NCI-H748 (cell line): ENCODE data around the gene C15orf39.
"Not testable (repeated sequence)": the region's sequence is repeated elsewhere in the genome, so short reads cannot be mapped to it uniquely, and the experiment has no call there.

ENCODE experiments used
- DNase-seq: peaks from one replicate; lab custom pipeline; 2025; ENCODE audit not compliant: unreplicated experiment; lab: John Stamatoyannopoulos, UW

C15orf39 gene

GRCh38 chr15:75201616-75202250 lies at the start of gene C15orf39:
Gene C15orf39, plus strand, starts transcription at chr15:75201882. Its CDS starts 4,167 bp downstream, at chr15:75206049.
- peak; percentile 68 for DNase-seq

- DNase-seq, result no peak
Measured at GRCh38 chr15:75152382-75153079, 49.2 kb upstream of the C15orf39 start.

GRCh38 chr15:75153087-75153486 lies 48.6 kb upstream of the C15orf39 start:
- peak; percentile 10 for DNase-seq

- DNase-seq, result no peak
Measured at GRCh38 chr15:75153565-75154276, 48.0 kb upstream of the C15orf39 start.

- no peak for DNase-seq
Measured at GRCh38 chr15:75154461-75155062, 47.1 kb upstream of the C15orf39 start.

GRCh38 chr15:75156326-75157215 lies 45.1 kb upstream of the C15orf39 start:
- DNase-seq, result no peak

GRCh38 chr15:75158402-75158801 lies 43.3 kb upstream of the C15orf39 start:
- DNase-seq, result no peak

- DNase-seq, result no peak
Measured at GRCh38 chr15:75159244-75159643, 42.4 kb upstream of the C15orf39 start.

- DNase-seq, result no peak
Measured at GRCh38 chr15:75161106-75161916, 40.4 kb upstream of the C15orf39 start.

GRCh38 chr15:75161917-75162414 lies 39.7 kb upstream of the C15orf39 start:
- DNase-seq, result no peak

GRCh38 chr15:75163150-75163564 lies 38.5 kb upstream of the C15orf39 start:
- DNase-seq, result no peak

GRCh38 chr15:75164625-75165350 lies 36.9 kb upstream of the C15orf39 start:
- DNase-seq, result peak; percentile 5

GRCh38 chr15:75166489-75167063 lies 35.1 kb upstream of the C15orf39 start:
- DNase-seq, result not testable (repeated sequence)

GRCh38 chr15:75167588-75168350 lies 33.9 kb upstream of the C15orf39 start:
- no peak for DNase-seq

- DNase-seq, result no peak
Measured at GRCh38 chr15:75168374-75168773, 33.3 kb upstream of the C15orf39 start.

GRCh38 chr15:75170203-75170602 lies 31.5 kb upstream of the C15orf39 start:
- DNase-seq, result no peak

GRCh38 chr15:75170711-75171341 lies 30.9 kb upstream of the C15orf39 start:
- DNase-seq, result no peak
